ENCODE measurements around the gene ROBO1. TPM values are rescaled to one million over a fixed set of nuclear protein-coding genes. Genes with fewer than 3 reads are reported as not detected.

ROBO1 gene
- total RNA-seq, 1 experiment from 2014 or later, result 67.6 TPM

GRCh38 chr3:78893161-78893560 is 874.6 kb downstream of the ROBO1 start:
- POLR2A ChIA-PET (ENCODE audit: low non-redundant PET), result no interaction called here
- no peaks in the 10 kb centered on the region for H3K27me3 ChIP-seq (replicated peaks; ENCODE audit: insufficient read depth, low read depth, low read length, poor library complexity)
- no peak for DNase-seq (ENCODE audit: low spot score)
- H3K4me1 ChIP-seq (ENCODE audit: insufficient read depth, low read length, poor library complexity, severe bottlenecking), result peaks cover 31% of the 10 kb centered on the region
- BruUV-seq (replicated peaks), result no TSS peak
- CTCF ChIA-PET, result no interaction called here
- intact Hi-C loops (cut with micrococcal nuclease; ENCODE audit: unreplicated experiment), result no loop called here
- H3K27ac ChIP-seq (ENCODE audit: low read depth, low read length, poor library complexity, severe bottlenecking), result no peak overlapping the region
- no peak for TF ChIP-seq EZH2 (IDR thresholded peaks at IDR 0.05; ENCODE audit: borderline replicate concordance, low read depth, low read length, poor library complexity, severe bottlenecking)
- TF ChIP-seq CTCF (conservative IDR thresholded peaks at IDR 0.05; ENCODE audit: low read depth, low read length), result no peak
- H3K36me3 ChIP-seq (ENCODE audit: insufficient read depth, low read length, poor library complexity, severe bottlenecking), result no peaks in the 10 kb centered on the region
- H3K9me3 ChIP-seq (ENCODE audit: low read depth, low read length, poor library complexity, severe bottlenecking), result no peaks in the 10 kb centered on the region
- H3K4me3 ChIP-seq (ENCODE audit: low read depth, low read length, poor library complexity, severe bottlenecking), result no peak overlapping the region

GRCh38 chr3:78889348-78889747 is 878.5 kb downstream of the ROBO1 start:
- no peaks in the 10 kb centered on the region for H3K9me3 ChIP-seq (ENCODE audit: low read depth, low read length, poor library complexity, severe bottlenecking)
- H3K4me3 ChIP-seq (ENCODE audit: low read depth, low read length, poor library complexity, severe bottlenecking), result no peak overlapping the region
- POLR2A ChIA-PET (ENCODE audit: low non-redundant PET), result no interaction called here
- H3K36me3 ChIP-seq (ENCODE audit: insufficient read depth, low read length, poor library complexity, severe bottlenecking), result no peaks in the 10 kb centered on the region
- BruUV-seq (replicated peaks), result no TSS peak
- H3K27me3 ChIP-seq (replicated peaks; ENCODE audit: insufficient read depth, low read depth, low read length, poor library complexity), result no peaks in the 10 kb centered on the region
- DNase-seq (ENCODE audit: low spot score), result no peak
- CTCF ChIA-PET, result no interaction called here
- TF ChIP-seq EZH2 (IDR thresholded peaks at IDR 0.05; ENCODE audit: borderline replicate concordance, low read depth, low read length, poor library complexity, severe bottlenecking) (no peak), CTCF (conservative IDR thresholded peaks at IDR 0.05; ENCODE audit: low read depth, low read length) (no peak)
- H3K27ac ChIP-seq (ENCODE audit: low read depth, low read length, poor library complexity, severe bottlenecking), result no peak overlapping the region
- intact Hi-C loops (cut with micrococcal nuclease; ENCODE audit: unreplicated experiment), result no loop called here
- peaks cover 34% of the 10 kb centered on the region for H3K4me1 ChIP-seq (ENCODE audit: insufficient read depth, low read length, poor library complexity, severe bottlenecking)

GRCh38 chr3:78888635-78889034 is 879.2 kb downstream of the ROBO1 start:
- Histone ChIP-seq H3K9me3 (ENCODE audit: low read depth, low read length, poor library complexity, severe bottlenecking) (no peaks in the 10 kb centered on the region), H3K27me3 (replicated peaks; ENCODE audit: insufficient read depth, low read depth, low read length, poor library complexity) (no peaks in the 10 kb centered on the region), H3K4me1 (ENCODE audit: insufficient read depth, low read length, poor library complexity, severe bottlenecking) (peaks cover 34% of the 10 kb centered on the region), H3K27ac (ENCODE audit: low read depth, low read length, poor library complexity, severe bottlenecking) (peak overlapping the region; percentile 1), H3K36me3 (ENCODE audit: insufficient read depth, low read length, poor library complexity, severe bottlenecking) (no peaks in the 10 kb centered on the region), H3K4me3 (ENCODE audit: low read depth, low read length, poor library complexity, severe bottlenecking) (no peak overlapping the region)
- ChIA-PET POLR2A (ENCODE audit: low non-redundant PET) (interaction anchor here (0.6 kb wide), 1 partner anchor 16 kb away, joined by 3 read pairs; no protein-coding TSS in a partner anchor), CTCF (no interaction called here)
- BruUV-seq (replicated peaks), result no TSS peak
- DNase-seq (ENCODE audit: low spot score), result no peak
- TF ChIP-seq CTCF (conservative IDR thresholded peaks at IDR 0.05; ENCODE audit: low read depth, low read length) (no peak), EZH2 (IDR thresholded peaks at IDR 0.05; ENCODE audit: borderline replicate concordance, low read depth, low read length, poor library complexity, severe bottlenecking) (no peak)
- intact Hi-C loops (cut with micrococcal nuclease; ENCODE audit: unreplicated experiment), result no loop called here

Data from A673 (cell line).